HG03378 (cell line): ENCODE measurements around the gene RUVBL1.
A peak's percentile ranks its signal among the peaks of the same experiment; 100 is the strongest.

Experiments
- ATAC-seq: cut with Tn5 transposase; IDR thresholded peaks from one replicate; pipeline ENCODE4 v1.9.1; 2021; ENCODE audit warnings: mild to moderate bottlenecking, moderate library complexity; ENCODE audit not compliant: unreplicated experiment

The RUVBL1 gene

GRCh38 chr3:128133273-128133883 lies 9.8 kb upstream of the RUVBL1 start:
- no peak for ATAC-seq

- no peak for ATAC-seq
Measured at GRCh38 chr3:128131897-128132646, 8.5 kb upstream of the RUVBL1 start.

GRCh38 chr3:128128251-128128650 lies 4.6 kb upstream of the RUVBL1 start:
- ATAC-seq, result no peak

DNA sequence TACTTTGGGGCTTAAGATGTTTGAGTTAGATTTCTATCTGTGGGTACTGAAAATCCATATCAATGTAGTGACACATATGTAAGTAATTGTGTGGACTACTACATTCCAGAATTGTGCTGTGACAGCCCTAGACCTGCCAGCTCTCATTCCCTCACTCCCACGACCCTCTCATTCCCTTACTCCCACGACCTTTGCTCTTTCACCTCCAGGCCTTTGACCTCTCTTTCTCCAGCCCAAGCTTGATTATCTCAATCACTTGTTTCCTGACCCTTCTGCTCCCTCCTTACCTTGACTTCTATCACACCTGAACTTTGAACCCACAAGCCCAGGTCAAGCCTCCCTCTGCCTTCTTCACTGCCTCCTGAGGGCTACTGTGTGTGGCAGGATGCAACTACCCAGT lies 3.6 kb upstream of the RUVBL1 start:
- no peak for ATAC-seq

DNA sequence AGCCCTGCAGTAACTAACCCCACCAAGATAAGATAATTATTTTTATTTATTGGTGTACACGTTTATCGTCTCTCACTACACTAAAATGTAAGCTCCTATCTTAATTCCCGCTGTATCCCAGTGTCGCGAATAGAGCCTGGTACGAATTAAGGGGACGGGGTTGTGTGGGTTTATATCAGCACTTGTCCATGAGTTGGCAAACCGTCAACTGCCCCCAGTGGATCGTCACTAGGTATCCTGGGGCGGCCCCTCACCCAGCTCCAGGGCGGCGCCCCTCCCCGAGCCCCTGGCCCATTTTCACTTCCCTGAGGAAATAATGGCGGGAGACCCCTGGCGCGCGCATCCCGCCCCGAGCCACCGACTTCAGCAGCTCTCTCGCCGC lies 465 bp downstream of the RUVBL1 start:
- no peak for ATAC-seq

GRCh38 chr3:128122013-128122412 lies 1.6 kb downstream of the RUVBL1 start:
- ATAC-seq, result no peak

GRCh38 chr3:128113817-128114794 lies 9.5 kb downstream of the RUVBL1 start:
- no peak for ATAC-seq

DNA sequence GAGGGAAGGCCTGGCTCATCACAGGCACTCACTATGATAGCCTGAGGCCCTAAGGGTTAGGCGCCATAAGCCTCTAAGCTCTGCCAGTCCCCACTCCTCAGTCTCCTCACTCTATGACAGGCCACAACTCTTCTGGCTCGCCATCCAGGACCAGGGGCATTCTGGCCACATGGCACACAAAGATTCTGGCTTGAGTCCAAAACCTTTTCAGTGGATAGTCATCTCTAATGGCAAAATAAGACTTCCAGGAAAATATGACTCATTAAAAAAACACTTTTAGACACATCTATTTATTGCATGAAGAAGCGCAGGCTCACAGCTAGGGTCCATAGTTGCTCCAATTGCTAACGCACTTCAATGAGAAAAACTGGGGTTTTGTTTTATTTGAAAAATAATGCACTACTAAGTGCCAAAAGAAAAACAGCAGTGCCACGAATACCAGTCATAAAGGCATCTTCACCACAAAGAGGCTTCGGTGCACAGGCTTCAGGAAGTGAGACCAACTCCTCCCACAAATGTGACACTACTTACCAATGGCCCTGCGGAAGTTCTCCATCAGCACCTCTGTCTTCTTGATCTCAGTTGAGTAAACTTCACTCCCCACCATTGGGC lies 11.1 kb downstream of the RUVBL1 start:
- no peak for ATAC-seq

DNA sequence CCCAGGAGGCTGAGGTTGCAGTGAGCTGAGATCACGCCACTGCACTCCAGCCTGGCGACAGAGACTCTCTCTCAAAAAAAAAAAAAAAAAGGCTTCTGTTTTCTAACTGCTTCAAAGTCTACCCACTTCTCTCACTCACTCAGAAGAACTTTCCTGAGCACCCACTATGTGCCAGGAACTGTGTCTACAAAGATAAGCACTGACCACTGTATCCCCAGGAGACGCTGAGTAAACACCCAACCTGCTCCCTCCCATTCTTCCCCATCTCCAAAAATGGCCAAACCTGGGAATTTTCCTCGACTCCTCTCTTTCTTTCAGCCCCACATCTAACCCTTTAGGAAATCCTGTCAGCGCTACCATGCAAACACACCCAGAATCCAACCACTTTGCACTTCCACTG lies 12.5 kb downstream of the RUVBL1 start:
- ATAC-seq, result no peak

DNA sequence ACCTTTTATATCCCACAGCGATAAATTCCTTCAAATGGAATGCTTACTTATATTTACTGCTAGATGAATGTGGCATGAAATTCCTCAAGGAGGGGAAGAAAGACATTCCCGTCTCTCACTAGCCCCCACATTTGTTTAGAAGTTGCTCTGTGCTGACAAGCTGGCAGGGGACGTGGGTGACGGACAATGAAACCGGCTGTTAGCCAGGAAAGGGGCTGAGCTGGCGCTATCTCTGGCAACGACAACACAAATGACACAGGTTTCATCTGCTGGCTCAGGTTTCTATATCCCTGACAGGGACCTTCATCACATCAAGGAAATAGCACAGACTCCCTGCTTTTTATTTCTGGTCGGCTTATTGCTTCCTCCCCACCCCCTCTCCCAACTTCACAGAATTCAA lies 15.8 kb downstream of the RUVBL1 start:
- no peak for ATAC-seq

GRCh38 chr3:128103136-128103676 lies 20.4 kb downstream of the RUVBL1 start:
- no peak for ATAC-seq

- no peak for ATAC-seq
Measured at GRCh38 chr3:128100638-128101037, 23.0 kb downstream of the RUVBL1 start.

- ATAC-seq, result no peak
Measured at GRCh38 chr3:128100161-128100560, 23.5 kb downstream of the RUVBL1 start.

DNA sequence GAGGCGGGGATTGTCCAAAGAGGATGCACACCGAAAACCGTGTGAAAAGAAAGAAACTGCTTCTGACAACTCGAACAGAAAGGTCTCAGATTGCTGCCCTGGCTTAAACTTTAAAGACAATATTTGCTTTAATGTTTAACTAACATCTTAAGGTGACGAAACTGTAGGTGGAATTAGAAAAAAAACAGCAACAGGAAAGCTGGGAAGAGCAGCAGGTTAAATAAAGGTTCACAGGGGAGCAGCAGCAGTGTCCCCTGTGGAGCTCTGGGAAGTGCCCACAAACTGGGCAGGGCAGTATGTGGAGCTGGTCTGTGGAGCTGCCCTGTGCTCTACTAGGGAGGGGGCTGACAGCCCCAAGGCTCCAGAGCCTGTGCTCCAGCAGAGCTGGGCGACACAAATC lies 25.4 kb downstream of the RUVBL1 start:
- ATAC-seq, result no peak

DNA sequence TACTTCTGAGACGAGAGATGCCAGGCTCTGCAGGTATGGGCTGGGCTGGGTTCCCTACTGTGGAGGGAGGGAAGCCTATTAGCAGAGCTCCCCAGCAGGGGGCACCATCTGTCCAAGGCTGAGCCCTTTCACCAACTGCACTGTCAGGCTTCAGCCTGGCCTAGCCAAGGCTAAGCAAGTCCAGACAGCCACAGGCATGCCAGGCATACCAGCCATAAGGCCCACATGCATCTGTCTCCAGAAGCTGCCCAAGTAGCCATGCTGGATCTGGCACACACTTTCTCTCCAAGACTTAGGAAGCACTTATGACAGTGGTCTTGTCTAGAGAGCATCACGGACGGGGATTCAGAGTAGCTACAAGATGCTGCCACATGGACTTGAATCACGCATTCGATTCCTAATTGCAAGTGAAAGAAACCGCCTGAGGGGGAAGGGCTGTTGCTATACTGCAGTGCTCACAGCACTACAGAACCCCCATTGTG lies 28.3 kb downstream of the RUVBL1 start:
- ATAC-seq, result peak; percentile 71

- no peak for ATAC-seq
Measured at GRCh38 chr3:128094295-128095151, 29.1 kb downstream of the RUVBL1 start.

GRCh38 chr3:128091586-128091985 lies 32.0 kb downstream of the RUVBL1 start:
- no peak for ATAC-seq

- no peak for ATAC-seq
Measured at GRCh38 chr3:128089135-128089534, 34.5 kb downstream of the RUVBL1 start.

- ATAC-seq, result no peak
Measured at GRCh38 chr3:128084675-128085021, 39.0 kb downstream of the RUVBL1 start.
